HAP-1 (cell line): ENCODE measurements around the gene KPNA3.
"Not testable (repeated sequence)": the region's sequence is repeated elsewhere in the genome, so short reads cannot be mapped to it uniquely, and the experiment has no call there.

ENCODE experiments used
- DNase-seq, 2 experiments: peaks; one replicate each; pipeline ENCODE4 v3.0.0-alpha.2; 2016 to 2020; ENCODE audit warnings: low spot score in 2 of 2
- H3K27me3 ChIP-seq: fragments of 250-450 bp; sonication (Bioruptor Pico); 2 replicates; pipeline ENCODE4 v1.5.1; 2020; ENCODE audit warnings: low read depth, mild to moderate bottlenecking, moderate library complexity
- H3K36me3 ChIP-seq: fragments of 250-450 bp; sonication (Bioruptor Pico); replicated peaks from 2 replicates; pipeline ENCODE4 v1.5.1; 2020; ENCODE audit warnings: mild to moderate bottlenecking
- H3K4me1 ChIP-seq: fragments of 250-450 bp; sonication (Bioruptor Pico); 2 replicates; pipeline ENCODE4 v1.5.1; 2020; ENCODE audit warnings: mild to moderate bottlenecking
- H3K4me3 ChIP-seq: fragments of 250-450 bp; sonication (Bioruptor Pico); 2 replicates; pipeline ENCODE4 v1.5.1; 2020; ENCODE audit warnings: mild to moderate bottlenecking, moderate library complexity
- H3K9me3 ChIP-seq: fragments of 250-450 bp; sonication (Bioruptor Pico); 2 replicates; pipeline ENCODE4 v1.5.1; 2020; ENCODE audit warnings: mild to moderate bottlenecking, moderate library complexity
- in situ Hi-C: fragments of 300-500 bp; cut with MboI; formaldehyde crosslinking; loops from 3 replicates; pipeline ENCODE4 v1.14.3; 2020; ENCODE audit warnings: low sequenced_read_pairs, inconsistent platforms, mixed read lengths

Gene KPNA3

DNA sequence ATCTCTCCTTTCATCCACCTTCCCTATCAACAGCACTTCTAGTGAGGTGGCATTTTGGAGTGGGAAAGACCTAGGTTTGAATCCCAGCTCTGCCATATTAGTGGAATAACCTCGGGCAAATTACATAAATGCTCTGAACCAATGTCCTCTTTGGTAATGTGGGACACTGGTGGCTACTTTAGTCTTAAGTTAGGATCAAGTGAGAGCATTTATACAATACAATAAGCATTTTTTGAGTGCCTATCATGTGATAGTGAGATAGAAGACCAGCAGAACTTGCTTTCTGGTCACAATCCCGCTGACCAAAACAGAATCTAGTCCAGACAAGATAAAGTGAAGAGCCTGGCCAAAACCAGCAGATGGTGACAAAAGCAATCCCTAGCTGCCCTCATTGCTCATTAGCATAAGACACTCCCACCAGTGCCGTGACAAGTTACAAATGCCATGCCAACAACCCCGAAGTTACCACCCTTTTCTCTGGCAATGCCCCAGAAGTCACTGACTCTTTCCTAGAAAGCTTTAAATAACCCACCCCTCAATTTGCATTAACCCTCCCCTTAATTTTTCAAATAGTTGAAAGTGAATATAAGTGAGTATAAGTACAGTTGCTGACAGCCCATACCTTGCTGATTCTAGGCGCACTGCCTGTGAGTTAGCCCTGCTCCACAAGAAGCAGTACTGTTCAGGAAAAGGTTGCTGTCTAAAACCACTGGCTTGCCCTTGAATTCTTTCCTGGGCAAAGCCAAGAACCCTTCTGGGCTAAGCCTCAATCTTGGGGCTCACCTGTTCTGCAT lies 28.9 kb upstream of the KPNA3 start:
- H3K9me3 ChIP-seq: no peaks in the 10 kb centered on the region
- in situ Hi-C loops: no loop called here
- H3K4me3 ChIP-seq: no peak overlapping the region
- no peaks in the 10 kb centered on the region; the same call in 1 of the 2 replicates for H3K27me3 ChIP-seq
- no peak for DNase-seq
- no peaks in the 10 kb centered on the region for H3K36me3 ChIP-seq
- H3K4me1 ChIP-seq: no peaks in the 10 kb centered on the region

DNA sequence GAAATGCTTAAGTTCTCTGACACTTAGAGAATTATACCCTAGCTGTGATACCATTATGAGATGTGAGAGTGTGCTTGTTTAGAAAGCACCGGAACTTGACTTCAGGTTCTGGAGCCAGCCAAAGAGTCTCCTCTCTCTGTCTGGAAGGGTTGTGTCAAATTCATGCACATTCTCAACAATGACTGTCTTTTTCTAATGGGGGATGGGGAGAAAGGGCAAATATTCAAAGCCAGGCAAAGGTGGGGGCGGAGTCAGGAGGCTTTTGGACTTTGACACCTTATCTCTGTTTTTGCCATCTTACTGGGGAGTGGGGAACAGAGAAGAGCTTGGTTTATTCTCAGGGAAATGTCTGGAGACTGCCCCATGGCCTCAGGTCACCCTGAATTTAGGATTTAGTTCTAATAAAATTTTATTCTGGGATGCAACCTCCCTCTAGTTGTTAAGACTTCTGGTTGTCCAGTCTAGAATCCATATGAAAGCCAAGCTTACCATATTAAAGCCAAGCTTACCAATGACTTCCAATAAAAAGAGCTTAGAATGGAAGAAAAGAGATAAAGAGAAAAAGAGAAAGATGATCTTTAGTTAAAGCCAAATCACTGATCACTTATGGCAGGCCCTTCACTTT lies 28.2 kb upstream of the KPNA3 start:
- Histone ChIP-seq H3K36me3 (no peaks in the 10 kb centered on the region), H3K4me3 (no peak overlapping the region), H3K9me3 (no peaks in the 10 kb centered on the region), H3K27me3 (no peaks in the 10 kb centered on the region; the same call in 1 of the 2 replicates), H3K4me1 (no peaks in the 10 kb centered on the region)
- no peak for DNase-seq
- in situ Hi-C loops: no loop called here

DNA sequence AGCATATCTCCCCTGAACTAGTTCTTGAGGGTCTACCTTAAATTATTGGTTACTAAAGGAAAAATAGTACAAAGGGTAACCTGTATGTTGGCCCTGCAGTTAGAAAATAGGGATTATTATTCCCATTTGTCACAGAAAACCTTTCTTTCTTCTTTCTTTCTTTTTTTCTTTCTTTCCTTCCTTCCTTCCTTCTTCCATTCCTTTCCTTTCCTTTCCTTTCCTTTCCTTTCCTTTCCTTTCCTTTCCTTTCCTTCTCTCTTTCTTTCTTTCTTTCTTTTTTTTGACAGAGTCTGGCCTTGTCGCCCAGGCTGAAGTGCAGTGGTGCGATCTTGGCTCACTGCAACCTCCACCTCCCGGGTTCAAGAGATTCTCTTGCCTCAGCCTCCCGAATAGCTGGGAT lies 23.6 kb upstream of the KPNA3 start:
- H3K4me3 ChIP-seq, H3K4me1 ChIP-seq, in situ Hi-C loops, H3K36me3 ChIP-seq, H3K9me3 ChIP-seq, H3K27me3 ChIP-seq, DNase-seq: not testable (repeated sequence)

DNA sequence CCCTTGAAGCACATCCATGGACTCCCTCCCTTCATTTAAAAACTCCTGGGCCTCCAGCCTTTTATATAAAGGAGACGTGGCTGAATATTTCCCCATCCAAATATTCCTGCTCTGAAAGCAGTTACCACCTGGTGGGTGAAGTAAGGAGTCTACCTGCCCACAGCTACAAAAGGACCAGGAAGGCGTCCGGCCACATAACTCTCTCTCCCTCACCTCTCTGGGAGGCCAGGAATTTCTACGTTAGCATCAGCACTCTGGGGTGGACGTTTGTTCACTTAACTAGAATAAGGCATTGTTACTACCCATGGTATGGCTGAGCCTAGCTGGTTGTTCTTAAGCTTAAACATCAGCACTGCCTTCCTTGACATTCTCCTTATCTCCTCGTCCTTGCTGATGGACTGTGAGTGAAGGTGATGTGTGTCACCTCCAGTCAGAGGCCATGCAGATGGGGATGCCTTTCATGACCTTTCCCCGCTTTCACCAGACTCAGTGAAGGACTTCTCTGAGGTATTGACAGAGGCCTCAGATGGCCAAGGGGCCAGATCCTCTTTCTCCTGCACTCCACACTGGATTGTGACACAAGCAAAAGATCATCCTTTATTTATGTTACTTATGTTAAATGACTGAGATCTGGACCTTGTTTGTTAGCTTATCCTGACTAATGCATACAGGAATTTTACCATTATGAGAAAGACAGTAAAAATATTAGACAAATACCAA lies 22.2 kb upstream of the KPNA3 start:
- no peak for DNase-seq
- H3K27me3 ChIP-seq: no peaks in the 10 kb centered on the region; the same call in none of the 2 replicates
- in situ Hi-C loops: no loop called here
- no peaks in the 10 kb centered on the region for H3K36me3 ChIP-seq
- no peak overlapping the region for H3K4me3 ChIP-seq
- no peaks in the 10 kb centered on the region for H3K4me1 ChIP-seq
- H3K9me3 ChIP-seq: no peaks in the 10 kb centered on the region

DNA sequence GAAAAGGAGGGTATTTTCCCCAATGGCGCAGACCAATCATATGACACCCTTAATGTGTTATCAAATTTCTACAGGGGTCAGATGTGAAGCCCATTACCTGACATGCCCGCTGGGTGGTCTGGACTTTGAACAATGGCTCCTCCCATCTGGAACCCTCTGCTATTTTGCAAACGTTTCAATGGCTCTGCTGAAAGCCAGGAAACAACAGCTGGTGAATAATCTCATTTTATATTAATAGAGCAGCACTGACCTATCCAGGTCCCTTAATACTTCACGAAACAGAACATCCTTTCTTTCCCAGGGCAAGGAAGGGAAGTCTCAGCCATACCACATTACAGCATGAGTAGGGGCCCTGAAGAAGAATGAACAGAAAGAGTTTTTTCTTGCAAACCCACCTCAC lies 20.3 kb upstream of the KPNA3 start:
- no peak overlapping the region for H3K4me3 ChIP-seq
- no peaks in the 10 kb centered on the region for H3K9me3 ChIP-seq
- in situ Hi-C loops: no loop called here
- H3K4me1 ChIP-seq: no peaks in the 10 kb centered on the region
- H3K27me3 ChIP-seq: no peaks in the 10 kb centered on the region; the same call in none of the 2 replicates
- no peaks in the 10 kb centered on the region for H3K36me3 ChIP-seq
- DNase-seq: no peak

DNA sequence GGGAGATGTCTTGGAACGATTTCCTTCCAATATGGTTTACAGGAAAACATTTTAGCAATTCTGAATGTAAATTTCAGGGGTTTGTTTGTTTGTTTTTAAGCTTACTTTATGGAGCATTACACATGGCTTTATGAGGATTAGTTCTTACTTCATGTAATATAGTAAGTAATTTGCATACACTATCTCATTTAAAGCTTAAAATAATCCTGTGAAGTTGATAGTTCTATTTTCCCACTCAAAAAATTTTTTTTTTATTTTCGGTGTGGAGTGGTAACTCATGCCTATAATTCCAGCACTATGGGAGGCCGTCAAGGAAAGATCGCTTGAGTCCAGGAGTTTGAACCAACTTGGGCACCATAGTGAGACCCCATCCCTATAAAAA lies 19.0 kb upstream of the KPNA3 start:
- no peaks in the 10 kb centered on the region for H3K36me3 ChIP-seq
- DNase-seq: no peak
- H3K4me1 ChIP-seq: no peaks in the 10 kb centered on the region
- in situ Hi-C loops: no loop called here
- H3K4me3 ChIP-seq: no peak overlapping the region
- no peaks in the 10 kb centered on the region; the same call in none of the 2 replicates for H3K27me3 ChIP-seq
- H3K9me3 ChIP-seq: no peaks in the 10 kb centered on the region

DNA sequence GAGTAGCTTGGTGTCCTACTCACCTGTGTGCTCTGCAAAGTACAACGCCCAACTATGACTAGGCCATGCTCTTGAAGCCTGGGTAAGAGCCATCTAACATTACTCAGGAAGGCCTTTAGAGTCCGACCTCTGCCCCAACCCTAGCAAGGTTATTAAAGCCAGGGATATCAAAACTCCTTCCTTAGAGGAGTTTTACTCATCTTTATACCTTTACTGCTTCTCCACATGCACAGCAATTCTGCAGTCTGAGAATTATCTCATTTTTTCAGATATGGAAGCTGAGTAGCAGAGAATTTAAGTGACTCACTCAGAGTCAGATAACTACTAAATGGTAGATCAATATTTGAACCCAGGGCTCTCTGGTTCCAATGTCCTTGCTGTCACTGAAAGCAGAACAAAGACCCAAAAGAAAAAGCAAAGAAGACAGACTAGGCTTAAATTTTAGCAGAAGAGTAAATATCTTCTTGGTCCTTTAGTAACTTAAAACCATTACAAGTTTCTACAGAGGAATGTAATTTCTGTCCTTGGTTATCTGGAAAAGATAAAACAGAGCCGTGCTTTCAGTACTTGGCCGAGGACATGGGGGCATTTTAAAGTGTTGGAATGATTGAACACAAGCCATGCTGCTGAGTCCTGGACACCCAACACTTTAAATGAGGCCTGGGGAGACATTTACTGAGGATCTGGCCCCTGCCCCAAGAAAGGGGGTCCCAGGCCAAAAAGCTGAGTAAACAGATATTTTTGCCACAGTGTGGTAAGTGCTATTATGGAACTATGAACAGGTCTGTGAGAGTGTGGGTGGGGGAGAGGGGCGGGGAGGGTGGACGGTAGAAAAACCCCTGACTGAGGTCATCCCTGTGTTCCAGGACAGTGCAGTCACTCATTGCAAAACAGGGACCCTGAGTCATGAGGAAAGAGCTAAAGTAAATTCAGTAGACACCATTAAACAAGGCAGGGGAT lies 18.4 kb upstream of the KPNA3 start:
- in situ Hi-C loops: no loop called here
- no peaks in the 10 kb centered on the region; the same call in 1 of the 2 replicates for H3K27me3 ChIP-seq
- H3K9me3 ChIP-seq: no peaks in the 10 kb centered on the region
- no peak for DNase-seq
- H3K36me3 ChIP-seq: no peaks in the 10 kb centered on the region
- no peak overlapping the region for H3K4me3 ChIP-seq
- no peaks in the 10 kb centered on the region; the same call in 1 of the 2 replicates for H3K4me1 ChIP-seq

- no peak overlapping the region for H3K4me3 ChIP-seq
- no peaks in the 10 kb centered on the region for H3K36me3 ChIP-seq
- no peaks in the 10 kb centered on the region for H3K9me3 ChIP-seq
- in situ Hi-C loops: no loop called here
- H3K4me1 ChIP-seq: no peaks in the 10 kb centered on the region; the same call in 1 of the 2 replicates
- H3K27me3 ChIP-seq: no peaks in the 10 kb centered on the region
- no peak for DNase-seq
These were observed 15.2 kb upstream of the KPNA3 start for GRCh38 chr13:49807681-49808080.

- DNase-seq: no peak
- Histone ChIP-seq H3K4me3 (no peak overlapping the region), H3K4me1 (no peaks in the 10 kb centered on the region; the same call in 1 of the 2 replicates), H3K27me3 (no peaks in the 10 kb centered on the region), H3K36me3 (no peaks in the 10 kb centered on the region), H3K9me3 (no peaks in the 10 kb centered on the region)
- in situ Hi-C loops: no loop called here
These were observed 13.6 kb upstream of the KPNA3 start for GRCh38 chr13:49806126-49806536.

- H3K9me3 ChIP-seq, H3K36me3 ChIP-seq, H3K27me3 ChIP-seq, DNase-seq, in situ Hi-C loops, H3K4me3 ChIP-seq, H3K4me1 ChIP-seq: not testable (repeated sequence)
These were observed 10.6 kb upstream of the KPNA3 start for GRCh38 chr13:49803047-49803446.

DNA sequence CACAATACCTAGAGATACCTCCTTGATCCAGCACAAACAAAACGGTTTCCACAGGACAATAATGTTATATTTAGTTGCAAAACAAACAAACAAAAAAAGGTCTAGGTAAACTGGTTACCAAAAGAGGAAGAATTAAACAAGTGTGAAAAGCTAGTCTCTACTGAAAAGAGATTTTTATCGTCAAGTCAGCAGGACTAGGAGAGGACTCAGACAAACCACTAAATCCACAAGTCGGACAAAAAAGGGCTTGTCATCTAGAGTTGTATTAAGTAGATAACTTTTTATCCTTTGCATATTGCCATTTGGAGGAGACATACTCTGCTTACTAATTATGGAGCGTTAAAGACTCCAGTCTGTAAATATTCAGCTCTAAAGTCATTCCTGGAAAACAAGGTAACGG lies 9.9 kb upstream of the KPNA3 start:
- H3K4me3 ChIP-seq: no peak overlapping the region
- no peaks in the 10 kb centered on the region for H3K36me3 ChIP-seq
- H3K9me3 ChIP-seq: no peaks in the 10 kb centered on the region
- H3K27me3 ChIP-seq: no peaks in the 10 kb centered on the region
- no peak for DNase-seq
- in situ Hi-C loops: no loop called here
- no peaks in the 10 kb centered on the region; the same call in 1 of the 2 replicates for H3K4me1 ChIP-seq

- in situ Hi-C loops: no loop called here
- Histone ChIP-seq H3K4me3 (peak overlapping the region; percentile 68), H3K9me3 (no peaks in the 10 kb centered on the region), H3K27me3 (no peaks in the 10 kb centered on the region), H3K36me3 (no peaks in the 10 kb centered on the region), H3K4me1 (peaks cover 26% of the 10 kb centered on the region)
- peak; percentile 36 to 62 for DNase-seq
These were observed 552 bp downstream of the KPNA3 start for GRCh38 chr13:49791711-49792549.
